Tibial nerve (tissue), 4 donors: ENCODE measurements around the gene FAM227B. TPM values are rescaled to one million over a fixed set of nuclear protein-coding genes. Genes with fewer than 3 reads are reported as not detected.
"Not testable (repeated sequence)": the region's sequence is repeated elsewhere in the genome, so short reads cannot be mapped to it uniquely, and the experiment has no call there.

Experiments used
- DNase-seq, 2 donors: peaks; one replicate each; pipeline ENCODE4 v3.0.0-alpha.2; 2019; ENCODE audit warnings: low spot score in 2 of 2
- H3K27ac ChIP-seq, 4 donors: fragments of 200-600 bp; sonication (generic) in 3 of 4; one replicate each; pipeline ENCODE4 v1.5.1; 2017 to 2019; ENCODE audit warnings: mild to moderate bottlenecking in 1 of 4
- H3K27me3 ChIP-seq, 2 donors: fragments of 200-600 bp; sonication (generic) in 1 of 2; one replicate each; pipeline versions ENCODE4 v1.5.1 to v1.6.0; 2017 to 2019
- H3K36me3 ChIP-seq, 3 donors: fragments of 200-600 bp; sonication (generic); one replicate each; pipeline ENCODE4 v1.5.1; 2018 to 2019
- H3K4me1 ChIP-seq, 4 donors: fragments of 200-600 bp; sonication (generic) in 3 of 4; one replicate each; pipeline ENCODE4 v1.5.1; 2017 to 2019
- H3K4me3 ChIP-seq, 4 donors: fragments of 200-600 bp; sonication (generic) in 3 of 4; one replicate each; pipeline ENCODE4 v1.5.1; 2017 to 2019; ENCODE audit warnings: mild to moderate bottlenecking in 1 of 4, moderate library complexity in 1 of 4
- H3K9me3 ChIP-seq, 4 donors: fragments of 200-600 bp; sonication (generic) in 3 of 4; one replicate each; pipeline ENCODE4 v1.5.1; 2017 to 2019
- CTCF ChIP-seq, 5 experiments: fragments of 200-600 bp in 3 of 5; fragments of 450-650 bp in 2 of 5; sonication (generic) in 3 of 5; IDR thresholded peaks; one replicate each; pipeline ENCODE4 v1.5.1; 2016 to 2019; ENCODE audit warnings: antibody characterized with exemption in 5 of 5, mild to moderate bottlenecking in 3 of 5, moderate library complexity in 2 of 5
- EP300 ChIP-seq, 2 donors: sonication (generic); formaldehyde crosslinking; IDR thresholded peaks; one replicate each; pipeline ENCODE4 v1.6.1; 2017; ENCODE audit warnings: antibody characterized with exemption in 2 of 2, mild to moderate bottlenecking in 1 of 2
- POLR2A ChIP-seq, 2 donors: fragments of 450-650 bp; IDR thresholded peaks; one replicate each; pipeline ENCODE4 v1.6.1; 2017; ENCODE audit warnings: antibody characterized with exemption in 2 of 2, mild to moderate bottlenecking in 2 of 2, moderate library complexity in 2 of 2
- WGBS, 2 donors: methylation state at CpG; one replicate each; pipeline ENCODE4 v1.1.5; 2018; 5-methylcytosine and 5-hydroxymethylcytosine counted together
- total RNA-seq, 4 donors: library from RNA; depleted of rRNA; stranded (reverse); fragments of >200 nt; gene quantifications; one replicate each; pipeline ENCODE4 v1.1.0, GENCODE V29; 2016

Gene FAM227B
- total RNA-seq, 4 donors from 2014 or later = 2.1 to 14.2 (median 7.7) TPM

DNA sequence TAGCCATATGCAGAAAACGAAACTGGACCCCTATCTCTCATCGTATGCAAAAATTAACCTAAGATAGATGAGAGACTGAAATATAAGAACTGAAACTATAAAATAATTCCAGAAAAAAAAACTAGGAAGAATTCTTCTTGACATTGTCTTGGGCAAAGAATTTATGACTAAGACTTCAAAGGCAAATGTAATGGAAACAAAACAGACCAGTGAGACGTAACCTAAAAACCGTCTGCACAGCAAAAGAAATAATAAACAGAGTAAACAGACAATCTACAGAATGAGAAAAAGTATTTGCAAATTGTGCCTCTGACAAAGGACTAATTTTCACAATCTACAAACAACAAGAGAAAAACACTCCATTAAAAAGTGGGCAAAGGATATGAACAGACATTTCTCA is 92.3 kb downstream of the FAM227B start:
- Histone ChIP-seq H3K4me3 (no peak overlapping the region), H3K9me3 (peaks cover 0 to 21% (median 1%) of the 10 kb centered on the region in 4 donors), H3K36me3 (no peaks in the 10 kb centered on the region), H3K27ac (no peak overlapping the region), H3K4me1 (no peaks in the 10 kb centered on the region), H3K27me3 (no peaks in the 10 kb centered on the region)
- WGBS, 2 donors = 76 to 79% methylated on average over 4 of the region's 4 CpGs
- no peak for DNase-seq
- no peak for TF ChIP-seq CTCF (IDR thresholded peaks at IDR 0.05)
- no peak for TF ChIP-seq POLR2A (IDR thresholded peaks at IDR 0.05)
- TF ChIP-seq EP300 (IDR thresholded peaks at IDR 0.05) = no peak

DNA sequence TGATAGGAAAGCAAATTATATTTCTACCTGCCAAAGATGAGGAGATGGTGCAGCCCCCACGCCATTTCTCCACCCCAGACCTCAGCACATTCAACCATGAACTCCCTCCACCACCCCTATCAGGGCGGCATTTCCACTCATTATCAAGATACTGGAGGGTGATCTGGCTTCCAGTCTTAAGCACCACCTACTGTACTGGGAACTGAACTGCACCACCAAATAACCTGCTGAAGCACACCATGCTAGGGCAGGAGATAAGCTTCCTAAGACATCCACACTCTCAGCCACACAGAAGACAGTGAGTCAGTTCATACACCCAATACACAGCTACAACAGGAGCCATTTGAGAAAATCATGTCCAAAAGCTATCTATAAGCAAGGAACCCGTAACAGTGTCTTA is 98.8 kb downstream of the FAM227B start:
- no peak for DNase-seq
- Histone ChIP-seq H3K4me3 (no peak overlapping the region), H3K27me3 (no peaks in the 10 kb centered on the region), H3K9me3 (peaks cover 0 to 47% (median 0%) of the 10 kb centered on the region in 4 donors), H3K27ac (no peak overlapping the region), H3K4me1 (no peaks in the 10 kb centered on the region), H3K36me3 (peaks cover 0 to 7% (median 0%) of the 10 kb centered on the region in 3 donors)
- WGBS, 2 donors = 83 to 91% methylated on average over 3 of the region's 3 CpGs
- no peak for TF ChIP-seq CTCF (IDR thresholded peaks at IDR 0.05)
- no peak for TF ChIP-seq POLR2A (IDR thresholded peaks at IDR 0.05)
- no peak for TF ChIP-seq EP300 (IDR thresholded peaks at IDR 0.05)

GRCh38 chr15:49512739-49513138 is 107.9 kb downstream of the FAM227B start:
- H3K4me3 ChIP-seq, H3K4me1 ChIP-seq, H3K36me3 ChIP-seq, H3K27ac ChIP-seq, H3K27me3 ChIP-seq, DNase-seq, H3K9me3 ChIP-seq: not testable (repeated sequence)
- 85 to 93% methylated on average over 4 of the region's 4 CpGs for WGBS, 2 donors

- no peaks in the 10 kb centered on the region for H3K36me3 ChIP-seq
- H3K27ac ChIP-seq = no peak overlapping the region
- peaks cover 0 to 6% (median 3%) of the 10 kb centered on the region in 4 donors for H3K9me3 ChIP-seq
- no peaks in the 10 kb centered on the region for H3K4me1 ChIP-seq
- 82 to 84% methylated on average over 3 of the region's 3 CpGs for WGBS, 2 donors
- no peak for TF ChIP-seq POLR2A (IDR thresholded peaks at IDR 0.05)
- no peak for TF ChIP-seq EP300 (IDR thresholded peaks at IDR 0.05)
- no peak for TF ChIP-seq CTCF (IDR thresholded peaks at IDR 0.05)
- no peaks in the 10 kb centered on the region for H3K27me3 ChIP-seq
- H3K4me3 ChIP-seq = no peak overlapping the region
- DNase-seq = no peak
Observed at GRCh38 chr15:49507261-49507660, 113.4 kb downstream of the FAM227B start.

DNA sequence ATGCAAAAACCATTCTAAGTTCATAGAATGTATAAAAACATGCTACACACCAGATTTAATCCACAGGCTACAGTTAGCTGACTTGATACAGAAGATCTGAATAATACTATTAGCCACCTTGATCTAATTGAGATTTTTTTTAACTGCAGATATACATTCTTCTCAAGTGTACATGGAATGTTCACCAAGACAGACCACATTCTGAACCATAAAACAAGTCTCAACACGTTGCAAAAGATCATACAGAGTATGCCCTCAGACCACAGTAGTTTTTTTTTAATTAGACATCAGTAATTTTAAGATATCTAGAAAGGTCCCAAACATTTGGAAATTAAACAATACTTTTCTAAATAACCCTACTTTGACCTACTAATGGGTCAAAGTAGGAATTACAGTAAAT is 114.3 kb downstream of the FAM227B start:
- Histone ChIP-seq H3K27ac (no peak overlapping the region), H3K4me1 (no peaks in the 10 kb centered on the region), H3K27me3 (no peaks in the 10 kb centered on the region), H3K36me3 (peaks cover 0 to 5% (median 0%) of the 10 kb centered on the region in 3 donors), H3K9me3 (peaks cover 0 to 13% (median 3%) of the 10 kb centered on the region in 4 donors), H3K4me3 (no peak overlapping the region)
- TF ChIP-seq POLR2A (IDR thresholded peaks at IDR 0.05) (no peak), CTCF (IDR thresholded peaks at IDR 0.05) (no peak)
- WGBS, 2 donors = 62 to 67% methylated on average over 1 of the region's 1 CpG
- DNase-seq = no peak

GRCh38 chr15:49501586-49501985 is 119.0 kb downstream of the FAM227B start:
- WGBS, 2 donors = 59 to 74% methylated on average over 1 of the region's 1 CpG

More at GRCh38 chr15:49501586-49501985, 119.0 kb downstream of the FAM227B start:
- Histone ChIP-seq H3K4me1 (no peaks in the 10 kb centered on the region), H3K9me3 (peaks cover 0 to 20% (median 3%) of the 10 kb centered on the region in 4 donors), H3K27me3 (no peaks in the 10 kb centered on the region), H3K4me3 (no peak overlapping the region), H3K36me3 (peaks cover 0 to 5% (median 0%) of the 10 kb centered on the region in 3 donors), H3K27ac (no peak overlapping the region)
- TF ChIP-seq POLR2A (IDR thresholded peaks at IDR 0.05) = no peak
- TF ChIP-seq EP300 (IDR thresholded peaks at IDR 0.05) = no peak
- no peak for TF ChIP-seq CTCF (IDR thresholded peaks at IDR 0.05)
- no peak for DNase-seq
